Lower leg skin (tissue), 4 donors: ENCODE data around the gene LRP1B. TPM values are rescaled to one million over a fixed set of nuclear protein-coding genes. Genes with fewer than 3 reads are reported as not detected.

Source experiments
- DNase-seq, 2 donors: peaks; one replicate each; pipeline ENCODE4 v3.0.0-alpha.2; 2019; ENCODE audit warnings: low spot score in 2 of 2
- H3K4me3 ChIP-seq: fragments of 200-600 bp; sonication (generic); 2 replicates; pipeline ENCODE4 v1.5.1; 2017; ENCODE audit warnings: mild to moderate bottlenecking, low read depth; ENCODE audit not compliant: poor library complexity, severe bottlenecking
- CTCF ChIP-seq, 3 donors: fragments of 450-650 bp; IDR thresholded peaks; one replicate each; pipeline ENCODE4 v1.5.1; 2016; ENCODE audit warnings: antibody characterized with exemption in 3 of 3, mild to moderate bottlenecking in 3 of 3, moderate library complexity in 2 of 3
- POLR2A ChIP-seq, 2 donors: fragments of 450-650 bp; IDR thresholded peaks; one replicate each; pipeline ENCODE4 v1.6.1; 2016 to 2017; ENCODE audit warnings: antibody characterized with exemption in 2 of 2, mild to moderate bottlenecking in 1 of 2, moderate library complexity in 1 of 2
- WGBS, 2 donors: methylation state at CpG; one replicate each; pipeline ENCODE4 v1.1.5; 2018; 5-methylcytosine and 5-hydroxymethylcytosine counted together
- intact Hi-C: fragments of 100-400 bp; cut with DNase I; formaldehyde crosslinking; loops from one replicate; pipeline ENCODE4 v1.15.0; 2023; ENCODE audit warnings: low total_unique reads
- total RNA-seq, 4 donors: library from RNA; depleted of rRNA; stranded (reverse); fragments of >200 nt; gene quantifications; one replicate each; pipeline ENCODE4 v1.1.0, GENCODE V29; 2016

Gene LRP1B
- total RNA-seq, 4 donors from 2014 or later: 0.80 to 1.6 (median 1.0) TPM

DNA sequence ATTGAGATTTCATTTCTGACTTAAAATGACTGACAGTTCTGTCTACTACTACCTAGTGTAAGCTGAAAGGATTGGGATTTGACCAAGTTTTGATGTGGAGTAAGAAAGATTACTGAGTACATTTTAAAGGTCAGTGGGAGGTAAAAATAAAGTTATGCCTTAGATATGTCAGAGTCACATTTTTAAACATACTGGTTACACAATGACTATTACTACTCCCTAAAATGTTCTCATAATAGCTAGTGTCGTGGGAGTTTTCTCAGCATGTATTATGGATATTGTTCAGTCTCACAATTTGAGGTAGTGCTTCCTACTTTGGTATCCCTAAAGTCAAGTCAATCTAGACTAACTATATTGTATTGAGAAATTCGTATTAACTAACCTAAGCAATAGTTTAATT lies 1092.5 kb downstream of the LRP1B start:
- WGBS, 2 donors: 84 to 85% methylated on average over 2 of the region's 2 CpGs
- no peak for DNase-seq
- TF ChIP-seq POLR2A (IDR thresholded peaks at IDR 0.05) (no peak), CTCF (IDR thresholded peaks at IDR 0.05) (no peak)
- intact Hi-C loops: no loop called here
- no peak overlapping the region for H3K4me3 ChIP-seq

GRCh38 chr2:141037361-141037760 lies 1093.5 kb downstream of the LRP1B start:
- 76 to 79% methylated on average over 2 of the region's 2 CpGs for WGBS, 2 donors
- no peak for DNase-seq
- H3K4me3 ChIP-seq: no peak overlapping the region
- no peak for TF ChIP-seq CTCF (IDR thresholded peaks at IDR 0.05)
- TF ChIP-seq POLR2A (IDR thresholded peaks at IDR 0.05): no peak
- intact Hi-C loops: no loop called here

- TF ChIP-seq CTCF (IDR thresholded peaks at IDR 0.05) (no peak), POLR2A (IDR thresholded peaks at IDR 0.05) (no peak)
- 80 to 86% methylated on average over 4 of the region's 4 CpGs for WGBS, 2 donors
- H3K4me3 ChIP-seq: no peak overlapping the region
- intact Hi-C loops: no loop called here
- DNase-seq: no peak
These were observed 1094.9 kb downstream of the LRP1B start for GRCh38 chr2:141035846-141036420.

DNA sequence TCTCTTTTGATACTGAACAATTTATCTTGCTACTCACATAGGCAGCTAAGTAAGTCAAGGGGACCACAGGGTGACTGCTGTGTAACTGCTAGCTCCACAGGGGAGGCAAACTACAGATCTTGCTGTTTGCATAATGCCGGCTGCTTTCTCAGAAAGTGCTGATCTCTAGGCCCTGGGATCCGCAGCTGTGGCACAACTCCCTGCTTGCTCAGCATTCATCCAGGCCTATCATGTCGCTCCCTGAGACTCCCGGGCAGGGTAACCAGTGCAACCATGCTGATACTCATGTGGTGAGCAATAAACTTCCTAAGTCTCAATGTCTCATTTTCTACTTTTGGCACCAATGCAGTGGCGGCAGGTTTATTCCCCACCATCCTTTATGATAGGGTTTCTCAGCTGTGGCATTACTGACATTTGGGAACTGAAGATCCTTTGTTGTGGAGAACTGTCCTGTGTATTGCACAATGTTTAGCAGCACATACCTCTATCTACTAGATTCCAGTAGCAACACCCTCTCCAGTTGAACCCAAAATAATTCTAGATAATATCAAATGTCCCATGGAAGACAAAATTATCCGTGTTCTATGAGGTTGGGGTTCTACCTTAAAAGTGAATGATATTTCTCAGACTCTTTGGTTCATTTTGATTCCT lies 1101.3 kb downstream of the LRP1B start:
- TF ChIP-seq CTCF (IDR thresholded peaks at IDR 0.05): no peak
- no peak for TF ChIP-seq POLR2A (IDR thresholded peaks at IDR 0.05)
- WGBS, 2 donors: 90 to 91% methylated on average over 6 of the region's 6 CpGs
- no peak overlapping the region for H3K4me3 ChIP-seq
- no peak for DNase-seq
- intact Hi-C loops: no loop called here

DNA sequence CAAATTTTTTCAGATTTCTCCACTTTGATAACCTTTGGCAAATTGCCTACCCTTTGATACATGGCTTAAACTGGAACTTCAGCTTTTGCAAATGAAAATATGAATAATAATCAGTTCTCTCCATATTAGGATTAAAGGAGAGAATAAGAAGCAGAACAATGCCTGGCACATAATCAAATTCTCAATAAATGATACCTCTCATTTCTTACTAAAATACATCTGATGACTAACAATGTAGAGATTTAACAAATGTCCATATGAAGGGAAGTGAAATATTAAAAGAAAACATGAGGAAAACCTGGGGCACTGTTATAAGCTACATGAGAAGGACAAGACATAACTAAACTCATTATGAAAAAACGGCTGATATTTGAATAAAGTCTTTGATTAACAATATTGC lies 1103.6 kb downstream of the LRP1B start:
- TF ChIP-seq POLR2A (IDR thresholded peaks at IDR 0.05) (no peak), CTCF (IDR thresholded peaks at IDR 0.05) (no peak)
- intact Hi-C loops: no loop called here
- 79 to 84% methylated on average over 1 of the region's 1 CpG for WGBS, 2 donors

DNA sequence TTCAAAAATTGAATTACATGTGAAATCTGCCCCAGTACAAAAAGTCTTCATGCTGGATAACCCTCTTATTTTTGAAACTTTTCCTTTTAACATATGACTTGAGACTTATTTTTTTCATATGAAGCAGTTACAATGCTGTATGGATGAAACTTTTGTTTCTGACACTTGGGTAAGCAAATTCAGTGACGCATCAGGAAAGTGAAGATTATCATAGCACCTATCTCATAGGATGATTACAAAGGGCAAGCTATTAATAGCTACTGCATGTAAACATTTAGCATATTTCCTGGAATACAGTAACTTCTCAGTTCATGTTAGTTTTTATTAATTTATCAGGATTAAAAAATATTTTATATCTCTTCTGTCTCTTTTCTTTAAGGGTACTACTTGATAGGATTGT lies 1109.2 kb downstream of the LRP1B start:
- intact Hi-C loops: no loop called here
- 91 to 94% methylated on average over 1 of the region's 1 CpG for WGBS, 2 donors
- TF ChIP-seq CTCF (IDR thresholded peaks at IDR 0.05) (no peak), POLR2A (IDR thresholded peaks at IDR 0.05) (no peak)

More for the DNA sequence above, 1103.6 kb downstream of the LRP1B start:
- no peak for DNase-seq
- H3K4me3 ChIP-seq: no peak overlapping the region

More for the DNA sequence above, 1109.2 kb downstream of the LRP1B start:
- DNase-seq: no peak
- no peak overlapping the region for H3K4me3 ChIP-seq
